RWPE2 (cell line): Measurements from ENCODE around the gene IPO5.

Experiments used
- ATAC-seq: fragments of 200-7000 bp; cut with Tn5 transposase; 3 replicates; pipeline ENCODE4 v1.9.1; 2021; ENCODE audit warnings: low read depth
- DNase-seq: peaks from one replicate; pipeline ENCODE4 v3.0.0-alpha.2; 2020; ENCODE audit warnings: low spot score
- H3K27ac ChIP-seq: fragments of 450-650 bp; 2 replicates; pipeline ENCODE4 v1.5.1; 2017; ENCODE audit warnings: mild to moderate bottlenecking; ENCODE audit not compliant: poor library complexity, severe bottlenecking
- H3K27me3 ChIP-seq: fragments of 250-450 bp; sonication (Bioruptor Pico); 2 replicates; pipeline ENCODE4 v1.5.1; 2021; ENCODE audit warnings: mild to moderate bottlenecking, moderate library complexity; ENCODE audit not compliant: insufficient read depth, poor library complexity, severe bottlenecking
- H3K36me3 ChIP-seq: fragments of 250-450 bp; sonication (Bioruptor Pico); 2 replicates; pipeline ENCODE4 v1.5.1; 2020; ENCODE audit warnings: low read depth, mild to moderate bottlenecking, moderate library complexity
- H3K4me1 ChIP-seq: fragments of 250-450 bp; sonication (Bioruptor Pico); 2 replicates; pipeline ENCODE4 v1.5.1; 2021; ENCODE audit warnings: mild to moderate bottlenecking, moderate library complexity; ENCODE audit not compliant: insufficient read depth, poor library complexity, severe bottlenecking
- H3K4me3 ChIP-seq: fragments of 250-450 bp; sonication (Bioruptor Pico); 2 replicates; pipeline ENCODE4 v1.5.1; 2021; ENCODE audit warnings: mild to moderate bottlenecking, moderate library complexity; ENCODE audit not compliant: severe bottlenecking
- H3K9me3 ChIP-seq: fragments of 250-450 bp; sonication (Bioruptor Pico); 2 replicates; pipeline ENCODE4 v1.5.1; 2021; ENCODE audit warnings: mild to moderate bottlenecking, moderate library complexity; ENCODE audit not compliant: severe bottlenecking
- TF ChIP-seq, protein P1 (sequence below): fragments of 450-650 bp; IDR thresholded peaks from one replicate; pipeline ENCODE4 v1.5.1; 2017; ENCODE audit warnings: mild to moderate bottlenecking, moderate library complexity; ENCODE audit not compliant: poor library complexity, severe bottlenecking

IPO5 gene

GRCh38 chr13:97932647-97933046 lies 20.8 kb upstream of the IPO5 start:
- Histone ChIP-seq H3K27ac (no peak overlapping the region), H3K4me3 (no peak overlapping the region), H3K27me3 (no peaks in the 10 kb centered on the region), H3K9me3 (no peaks in the 10 kb centered on the region), H3K4me1 (no peaks in the 10 kb centered on the region), H3K36me3 (no peaks in the 10 kb centered on the region)
- TF ChIP-seq, protein P1, sequence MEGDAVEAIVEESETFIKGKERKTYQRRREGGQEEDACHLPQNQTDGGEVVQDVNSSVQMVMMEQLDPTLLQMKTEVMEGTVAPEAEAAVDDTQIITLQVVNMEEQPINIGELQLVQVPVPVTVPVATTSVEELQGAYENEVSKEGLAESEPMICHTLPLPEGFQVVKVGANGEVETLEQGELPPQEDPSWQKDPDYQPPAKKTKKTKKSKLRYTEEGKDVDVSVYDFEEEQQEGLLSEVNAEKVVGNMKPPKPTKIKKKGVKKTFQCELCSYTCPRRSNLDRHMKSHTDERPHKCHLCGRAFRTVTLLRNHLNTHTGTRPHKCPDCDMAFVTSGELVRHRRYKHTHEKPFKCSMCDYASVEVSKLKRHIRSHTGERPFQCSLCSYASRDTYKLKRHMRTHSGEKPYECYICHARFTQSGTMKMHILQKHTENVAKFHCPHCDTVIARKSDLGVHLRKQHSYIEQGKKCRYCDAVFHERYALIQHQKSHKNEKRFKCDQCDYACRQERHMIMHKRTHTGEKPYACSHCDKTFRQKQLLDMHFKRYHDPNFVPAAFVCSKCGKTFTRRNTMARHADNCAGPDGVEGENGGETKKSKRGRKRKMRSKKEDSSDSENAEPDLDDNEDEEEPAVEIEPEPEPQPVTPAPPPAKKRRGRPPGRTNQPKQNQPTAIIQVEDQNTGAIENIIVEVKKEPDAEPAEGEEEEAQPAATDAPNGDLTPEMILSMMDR = no peak
- no peak for ATAC-seq
- no peak for DNase-seq

DNA sequence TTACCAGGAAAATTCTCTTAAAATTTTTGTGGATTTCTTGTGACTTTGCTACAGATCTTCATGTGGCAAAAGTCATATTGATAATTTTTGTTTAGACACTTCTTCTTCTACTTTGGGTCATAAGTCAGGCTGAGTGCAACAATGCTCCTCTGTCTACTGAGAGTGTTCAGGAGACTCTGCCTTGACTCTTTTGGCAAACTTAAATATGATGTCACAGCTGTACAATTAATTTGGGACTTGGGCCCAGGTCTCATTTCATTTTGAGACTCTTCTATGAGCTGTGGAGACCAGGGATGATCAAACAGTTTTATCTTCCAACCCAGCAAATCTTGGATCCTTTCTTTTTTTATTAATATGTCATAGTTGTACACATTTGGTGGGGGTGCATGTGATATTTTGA lies 19.7 kb upstream of the IPO5 start:
- no peak for ATAC-seq
- Histone ChIP-seq H3K9me3 (no peaks in the 10 kb centered on the region), H3K36me3 (no peaks in the 10 kb centered on the region), H3K4me3 (no peak overlapping the region), H3K27ac (no peak overlapping the region), H3K4me1 (no peaks in the 10 kb centered on the region), H3K27me3 (no peaks in the 10 kb centered on the region)
- TF ChIP-seq, protein P1 = no peak
- DNase-seq = no peak

DNA sequence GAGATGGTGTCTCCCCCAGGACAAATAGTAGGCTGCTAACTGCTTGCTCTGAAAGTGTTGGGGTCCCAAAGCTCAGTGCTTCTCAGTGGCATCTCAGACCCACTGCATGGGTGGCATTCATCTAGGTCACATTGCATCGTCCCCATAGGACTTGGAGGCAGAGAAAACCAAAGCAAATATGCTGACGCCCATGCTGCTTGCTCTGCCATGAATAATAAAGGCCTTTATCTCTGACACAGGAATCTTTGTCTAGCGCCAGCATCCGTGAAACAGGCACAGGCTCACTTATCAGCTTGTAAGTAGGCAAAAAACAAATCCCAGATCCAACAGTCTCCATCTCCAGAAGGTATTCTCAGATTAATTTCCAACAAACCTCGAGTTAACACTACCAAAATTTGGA lies 18.9 kb upstream of the IPO5 start:
- TF ChIP-seq, protein P1 = no peak
- H3K27me3 ChIP-seq = no peaks in the 10 kb centered on the region
- H3K4me1 ChIP-seq = no peaks in the 10 kb centered on the region
- ATAC-seq = no peak
- DNase-seq = no peak
- no peaks in the 10 kb centered on the region for H3K36me3 ChIP-seq
- H3K27ac ChIP-seq = no peak overlapping the region
- H3K9me3 ChIP-seq = no peaks in the 10 kb centered on the region
- no peak overlapping the region for H3K4me3 ChIP-seq

DNA sequence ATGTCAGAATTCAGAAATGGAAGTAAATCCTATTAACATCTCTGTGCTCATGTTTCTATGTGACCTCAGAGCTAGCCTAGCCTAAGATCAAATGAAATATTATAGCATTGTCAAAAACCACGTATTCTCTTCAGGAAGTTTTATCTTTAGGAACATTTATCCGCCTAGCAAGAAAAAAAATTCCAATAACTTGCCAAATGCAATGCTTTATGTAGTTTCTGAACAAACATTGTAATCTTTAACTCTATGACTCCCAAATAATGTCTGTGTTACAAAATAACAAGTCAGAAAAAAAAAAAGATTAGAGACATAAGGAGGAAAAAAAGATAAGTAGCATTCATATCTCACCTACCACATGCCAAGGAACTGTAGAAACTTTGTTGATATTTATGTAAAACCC lies 18.4 kb upstream of the IPO5 start:
- Histone ChIP-seq H3K27me3 (no peaks in the 10 kb centered on the region), H3K4me1 (no peaks in the 10 kb centered on the region), H3K36me3 (no peaks in the 10 kb centered on the region), H3K9me3 (no peaks in the 10 kb centered on the region), H3K4me3 (no peak overlapping the region), H3K27ac (no peak overlapping the region)
- DNase-seq (no peak), ATAC-seq (no peak)
- TF ChIP-seq, protein P1 = no peak

DNA sequence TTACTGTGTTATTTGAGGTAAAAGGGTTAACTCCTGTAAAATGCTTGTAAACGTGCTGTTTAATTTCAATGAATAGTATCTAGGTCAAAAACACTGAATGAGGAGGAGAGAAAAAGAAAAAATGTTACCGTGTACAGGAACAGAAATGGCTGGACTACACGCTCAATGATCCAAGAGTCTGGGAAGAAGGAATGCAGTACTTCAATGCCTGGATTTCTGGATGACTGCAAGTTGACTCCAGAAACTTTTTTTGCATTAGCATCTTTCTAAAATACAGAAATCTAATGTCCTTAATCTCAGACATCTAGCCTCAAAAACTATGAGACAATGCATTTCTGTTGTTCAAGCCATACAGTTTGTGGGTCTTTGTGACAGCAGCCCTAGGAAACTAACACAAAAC lies 17.4 kb upstream of the IPO5 start:
- Histone ChIP-seq H3K4me3 (no peak overlapping the region), H3K27me3 (no peaks in the 10 kb centered on the region), H3K9me3 (no peaks in the 10 kb centered on the region), H3K27ac (no peak overlapping the region), H3K4me1 (no peaks in the 10 kb centered on the region), H3K36me3 (no peaks in the 10 kb centered on the region)
- TF ChIP-seq, protein P1 = no peak
- ATAC-seq (no peak), DNase-seq (no peak)
